ENCODE measurements around the gene OR2AJ1.

Gene OR2AJ1

GRCh38 chr1:247905181-247905580 lies 19.5 kb upstream of the OR2AJ1 start:
- DNase-seq (ENCODE audit: low read depth) = no peak
- TF ChIP-seq, protein P1, sequence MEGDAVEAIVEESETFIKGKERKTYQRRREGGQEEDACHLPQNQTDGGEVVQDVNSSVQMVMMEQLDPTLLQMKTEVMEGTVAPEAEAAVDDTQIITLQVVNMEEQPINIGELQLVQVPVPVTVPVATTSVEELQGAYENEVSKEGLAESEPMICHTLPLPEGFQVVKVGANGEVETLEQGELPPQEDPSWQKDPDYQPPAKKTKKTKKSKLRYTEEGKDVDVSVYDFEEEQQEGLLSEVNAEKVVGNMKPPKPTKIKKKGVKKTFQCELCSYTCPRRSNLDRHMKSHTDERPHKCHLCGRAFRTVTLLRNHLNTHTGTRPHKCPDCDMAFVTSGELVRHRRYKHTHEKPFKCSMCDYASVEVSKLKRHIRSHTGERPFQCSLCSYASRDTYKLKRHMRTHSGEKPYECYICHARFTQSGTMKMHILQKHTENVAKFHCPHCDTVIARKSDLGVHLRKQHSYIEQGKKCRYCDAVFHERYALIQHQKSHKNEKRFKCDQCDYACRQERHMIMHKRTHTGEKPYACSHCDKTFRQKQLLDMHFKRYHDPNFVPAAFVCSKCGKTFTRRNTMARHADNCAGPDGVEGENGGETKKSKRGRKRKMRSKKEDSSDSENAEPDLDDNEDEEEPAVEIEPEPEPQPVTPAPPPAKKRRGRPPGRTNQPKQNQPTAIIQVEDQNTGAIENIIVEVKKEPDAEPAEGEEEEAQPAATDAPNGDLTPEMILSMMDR (IDR thresholded peaks at IDR 0.05; ENCODE audit: low read depth, low read length, missing control alignments) = no peak
- H3K4me3 ChIP-seq (ENCODE audit: low read depth, low read length) = no peak overlapping the region

DNA sequence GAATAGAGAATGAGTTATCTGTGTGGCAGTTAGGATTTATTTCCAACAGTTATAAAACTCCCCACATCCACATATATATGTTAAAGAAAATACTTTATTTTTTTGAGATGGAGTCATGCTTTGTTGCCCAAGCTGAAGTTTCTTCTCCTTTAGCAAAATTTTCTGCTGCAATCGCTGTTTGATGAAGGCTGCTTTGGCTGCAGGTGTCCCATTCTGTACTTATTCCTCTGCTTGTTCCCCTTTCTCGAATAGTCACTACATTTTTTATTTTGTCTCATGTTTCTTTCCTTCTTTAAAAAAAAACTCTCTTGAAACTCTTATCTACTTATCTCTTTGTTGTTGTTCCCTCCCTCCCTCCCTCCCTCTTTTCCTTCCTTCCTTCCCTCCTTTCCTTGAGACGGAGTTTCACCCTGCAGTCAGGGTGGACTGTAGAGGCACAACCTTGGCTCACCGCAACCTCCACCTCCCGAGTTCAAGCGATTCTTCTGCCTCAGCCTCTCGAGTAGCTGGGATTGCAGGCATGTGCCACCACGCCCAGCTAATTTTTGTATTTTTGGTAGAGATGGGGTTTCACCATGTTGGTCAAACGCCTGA lies 18.7 kb upstream of the OR2AJ1 start:
- no peak overlapping the region for H3K4me3 ChIP-seq (ENCODE audit: low read depth, low read length)
- no peak for DNase-seq (ENCODE audit: low read depth)
- TF ChIP-seq, protein P1 (IDR thresholded peaks at IDR 0.05; ENCODE audit: low read depth, low read length, missing control alignments) = no peak

DNA sequence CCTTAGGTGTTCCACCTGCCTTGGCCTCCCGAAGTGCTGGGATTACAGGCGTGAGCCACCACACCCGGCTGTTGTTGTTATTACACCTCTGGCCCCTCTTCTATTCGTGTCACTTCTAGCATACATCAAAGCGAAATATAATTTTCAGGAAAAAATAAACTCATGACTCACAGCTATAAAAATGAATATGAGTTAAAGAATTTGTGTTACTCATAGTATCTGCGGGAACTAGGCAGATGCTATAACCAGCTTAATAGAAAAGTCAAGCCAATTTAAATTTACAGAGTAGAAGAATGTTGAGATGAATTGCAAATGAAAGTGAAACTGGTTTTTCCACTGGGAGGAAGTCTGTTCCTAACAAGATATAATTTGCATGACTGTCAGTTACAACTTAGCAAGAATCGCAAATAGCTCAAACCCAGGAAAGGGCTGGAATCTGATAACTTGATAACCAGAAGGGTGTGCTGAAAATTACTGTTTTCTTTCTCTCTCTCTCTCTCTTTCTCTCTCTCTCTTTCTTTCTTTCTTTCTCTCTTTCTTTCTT lies 18.1 kb upstream of the OR2AJ1 start:
- TF ChIP-seq, protein P1 (IDR thresholded peaks at IDR 0.05; ENCODE audit: low read depth, low read length, missing control alignments) = no peak
- DNase-seq (ENCODE audit: low read depth) = no peak
- H3K4me3 ChIP-seq (ENCODE audit: low read depth, low read length) = no peak overlapping the region

DNA sequence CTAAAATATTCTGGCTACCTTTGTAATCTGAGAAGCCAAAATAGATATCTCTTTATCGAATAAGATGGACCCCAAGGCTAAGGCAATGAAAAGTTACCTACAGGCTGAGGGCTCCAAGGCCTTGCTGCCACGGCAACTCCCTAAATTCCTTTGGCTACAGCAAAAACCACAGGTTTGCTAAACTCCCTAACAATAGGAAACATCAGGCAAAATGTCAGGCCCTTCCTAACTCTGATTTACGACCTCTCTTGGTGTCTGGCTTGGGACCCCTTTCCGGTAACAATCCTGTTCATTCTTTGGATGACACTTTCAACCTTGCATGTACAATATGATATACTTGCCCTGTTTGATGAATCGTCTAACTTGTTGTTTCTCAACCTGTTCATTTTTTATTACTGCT lies 15.9 kb upstream of the OR2AJ1 start:
- H3K4me3 ChIP-seq (ENCODE audit: low read depth, low read length) = no peak overlapping the region
- TF ChIP-seq, protein P1 (IDR thresholded peaks at IDR 0.05; ENCODE audit: low read depth, low read length, missing control alignments) = no peak
- DNase-seq (ENCODE audit: low read depth) = no peak

- H3K4me3 ChIP-seq (ENCODE audit: low read depth, low read length) = no peak overlapping the region
- DNase-seq (ENCODE audit: low read depth) = no peak
- TF ChIP-seq, protein P1 (IDR thresholded peaks at IDR 0.05; ENCODE audit: low read depth, low read length, missing control alignments) = no peak
These were observed 10.9 kb upstream of the OR2AJ1 start for GRCh38 chr1:247913786-247914185.

- DNase-seq (ENCODE audit: low read depth) = no peak
- no peak overlapping the region for H3K4me3 ChIP-seq (ENCODE audit: low read depth, low read length)
- TF ChIP-seq, protein P1 (IDR thresholded peaks at IDR 0.05; ENCODE audit: low read depth, low read length, missing control alignments) = no peak
These were observed 9.6 kb upstream of the OR2AJ1 start for GRCh38 chr1:247914941-247915662.

Data from GM12864 (cell line).